Aorta (tissue), 5 donors: ENCODE results near the gene DTWD2. TPM values are rescaled to one million over a fixed set of nuclear protein-coding genes. Genes with fewer than 3 reads are reported as not detected.
"Not testable (repeated sequence)": the region's sequence is repeated elsewhere in the genome, so short reads cannot be mapped to it uniquely, and the experiment has no call there.

Source experiments
- ATAC-seq: fragments of 200-7000 bp; cut with Tn5 transposase; one replicate; pipeline ENCODE4 v1.9.1; 2022; ENCODE audit warnings: moderate library complexity; ENCODE audit not compliant: low FRiP score
- DNase-seq, 2 donors: peaks; one replicate each; pipeline ENCODE4 v3.0.0-alpha.2; 2020
- H3K27ac ChIP-seq, 2 donors: one replicate each; pipeline ENCODE4 v1.5.1; 2013; ENCODE audit warnings: low read length in 2 of 2, mild to moderate bottlenecking in 2 of 2, moderate library complexity in 2 of 2, control low read depth in 1 of 2, inconsistent platforms in 1 of 2, low read depth in 1 of 2
- H3K27me3 ChIP-seq, 2 donors: one replicate each; pipeline ENCODE4 v1.6.1; 2013; ENCODE audit warnings: control low read depth in 1 of 2, low read length in 1 of 2, mild to moderate bottlenecking in 1 of 2, moderate library complexity in 1 of 2; ENCODE audit not compliant: insufficient read depth in 2 of 2, control insufficient read depth in 1 of 2
- H3K36me3 ChIP-seq, 2 donors: one replicate each; pipeline ENCODE4 v1.6.1; 2013; ENCODE audit warnings: control low read depth in 1 of 2, low read length in 1 of 2, mild to moderate bottlenecking in 1 of 2; ENCODE audit not compliant: insufficient read depth in 2 of 2, control insufficient read depth in 1 of 2
- H3K4me1 ChIP-seq, 2 donors: one replicate each; pipeline ENCODE4 v1.6.1; 2013; ENCODE audit warnings: low read length in 2 of 2, control low read depth in 1 of 2, mild to moderate bottlenecking in 1 of 2, moderate library complexity in 1 of 2; ENCODE audit not compliant: insufficient read depth in 2 of 2, control insufficient read depth in 1 of 2
- H3K4me3 ChIP-seq, 2 donors: one replicate each; pipeline ENCODE4 v1.5.1; 2013; ENCODE audit warnings: low read length in 2 of 2, control low read depth in 1 of 2, mild to moderate bottlenecking in 1 of 2
- H3K9me3 ChIP-seq: one replicate; pipeline ENCODE4 v1.6.1; 2013; ENCODE audit warnings: mild to moderate bottlenecking, low read length; ENCODE audit not compliant: control insufficient read depth
- WGBS, 2 donors: extraction: QIAGEN DNeasy Blood & Tissue Kit; methylation state at CpG; one replicate each; pipeline ENCODE4 v1.1.7; 2013; 5-methylcytosine and 5-hydroxymethylcytosine counted together
- intact Hi-C, 2 donors: fragments of 100-400 bp; cut with DNase I; formaldehyde crosslinking; loops; one replicate each; pipeline versions ENCODE4 v1.14.2 to v1.15.0; 2022
- polyA plus RNA-seq, 2 donors: library from polyadenylated mRNA; stranded (reverse); fragments of 200-250 nt; gene quantifications; one replicate each; pipeline ENCODE4 v1.2.3, GENCODE V29; 2013
- total RNA-seq, 2 donors: library from RNA; stranded (reverse); fragmentation: NEBNext Ultra II Directional; extraction: Animal tissue kit (Norgen Biotek cat#: 25700); gene quantifications; one replicate each; pipeline ENCODE4 v1.2.1, GENCODE V29; 2021
- donor health status: healthy with polysubstance abuse.
- donor health status: Bipolar disorder and iron deficiency.
- donor health status: DM: no; HTN: no; CAD: no.
- donor health status: DM: no; HTN: no; CAD: no.
- donor health status: DM: yes; HTN: yes; CAD: no.

DTWD2 gene
- total and polyA plus RNA-seq, 4 donors, result 0.88 to 6.3 (median 2.8) TPM

GRCh38 chr5:118923295-118924005 lies 64.9 kb downstream of the DTWD2 start:
- DNase-seq (no peak), ATAC-seq (no peak)
- Histone ChIP-seq H3K9me3 (no peaks in the 10 kb centered on the region), H3K4me3 (no peak overlapping the region), H3K36me3 (no peaks in the 10 kb centered on the region), H3K4me1 (no peaks in the 10 kb centered on the region), H3K27ac (no peak overlapping the region), H3K27me3 (no peaks in the 10 kb centered on the region)
- WGBS, 2 donors, result 92 to 94% methylated on average over 15 of the region's 15 CpGs
- intact Hi-C loops, result no loop called here

DNA sequence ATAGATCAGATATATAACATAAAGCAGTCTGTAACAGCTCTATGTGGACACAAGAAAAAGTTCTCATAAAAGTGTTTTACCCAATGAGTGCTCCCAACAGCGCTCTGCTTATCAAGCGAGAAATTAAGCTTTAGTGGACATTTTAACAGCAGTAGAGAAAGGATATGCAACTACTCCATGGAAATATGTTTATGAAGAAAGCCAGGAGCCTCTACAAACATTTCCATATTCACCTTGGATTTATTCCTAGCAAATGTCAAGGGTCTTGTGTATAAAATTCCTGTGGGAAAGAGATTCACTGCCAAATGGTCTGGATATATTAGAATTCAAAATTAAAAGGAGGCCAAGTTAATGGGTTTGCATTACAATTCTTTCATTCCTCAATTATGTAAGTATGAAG lies 66.5 kb downstream of the DTWD2 start:
- H3K27ac ChIP-seq, result no peak overlapping the region
- DNase-seq (no peak), ATAC-seq (no peak)
- intact Hi-C loops, result no loop called here
- no peaks in the 10 kb centered on the region for H3K4me1 ChIP-seq
- no peak overlapping the region for H3K4me3 ChIP-seq
- no peaks in the 10 kb centered on the region for H3K27me3 ChIP-seq
- 35 to 50% methylated on average over 2 of the region's 2 CpGs for WGBS, 2 donors
- H3K9me3 ChIP-seq, result no peaks in the 10 kb centered on the region
- H3K36me3 ChIP-seq, result no peaks in the 10 kb centered on the region

DNA sequence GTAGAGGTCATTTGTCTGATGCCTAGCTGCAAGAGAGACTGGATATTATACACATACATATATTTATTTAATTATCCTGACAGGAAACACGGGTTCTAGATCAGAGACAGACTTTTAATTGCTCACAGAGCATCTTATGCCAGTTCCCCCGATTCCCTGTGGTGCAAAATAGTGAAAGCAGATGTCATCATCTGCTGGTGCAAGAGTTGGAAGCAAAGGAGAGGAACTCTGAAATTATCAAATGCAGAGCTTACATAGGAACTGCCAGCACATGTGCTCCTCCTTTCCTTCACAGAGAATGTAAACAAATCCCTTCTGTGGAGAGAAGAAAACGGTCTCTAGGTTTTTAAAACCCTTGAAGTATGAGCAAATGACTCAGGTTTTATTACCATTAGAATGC lies 69.3 kb downstream of the DTWD2 start:
- intact Hi-C loops, result no loop called here
- no peaks in the 10 kb centered on the region for H3K4me1 ChIP-seq

GRCh38 chr5:118918232-118918631 lies 70.1 kb downstream of the DTWD2 start:
- no peaks in the 10 kb centered on the region for H3K27me3 ChIP-seq
- 93 to 95% methylated on average over 7 of the region's 7 CpGs for WGBS, 2 donors
- no peak overlapping the region for H3K4me3 ChIP-seq
- ATAC-seq (no peak), DNase-seq (no peak)
- no peak overlapping the region for H3K27ac ChIP-seq
- H3K9me3 ChIP-seq, result no peaks in the 10 kb centered on the region
- intact Hi-C loops, result no loop called here
- H3K36me3 ChIP-seq, result no peaks in the 10 kb centered on the region
- H3K4me1 ChIP-seq, result no peaks in the 10 kb centered on the region

More for the DNA sequence above, 69.3 kb downstream of the DTWD2 start:
- no peak overlapping the region for H3K4me3 ChIP-seq
- H3K27me3 ChIP-seq, result no peaks in the 10 kb centered on the region
- 86 to 89% methylated on average over 3 of the region's 3 CpGs for WGBS, 2 donors
- ATAC-seq, result no peak
- H3K9me3 ChIP-seq, result no peaks in the 10 kb centered on the region
- no peak overlapping the region for H3K27ac ChIP-seq
- DNase-seq, result no peak
- no peaks in the 10 kb centered on the region for H3K36me3 ChIP-seq

DNA sequence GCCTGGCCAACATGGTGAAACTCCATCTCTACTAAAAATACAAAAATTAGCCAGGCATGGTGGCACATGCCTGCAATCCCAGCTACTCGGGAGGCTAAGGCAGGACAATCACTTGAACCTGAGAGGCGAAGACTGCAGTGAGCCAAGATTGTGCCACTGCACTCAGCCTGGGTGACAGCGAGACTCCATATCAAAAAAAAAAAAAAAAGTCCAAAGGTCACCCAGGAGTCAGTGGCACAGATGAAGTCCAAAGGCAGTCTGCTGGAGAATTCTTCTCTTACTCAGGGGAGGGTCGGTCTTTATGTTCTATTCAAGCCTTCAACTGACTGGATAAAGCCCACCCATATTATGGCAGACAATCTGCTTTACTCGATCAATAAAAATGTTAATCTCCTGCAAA lies 80.8 kb downstream of the DTWD2 start:
- H3K9me3 ChIP-seq, H3K4me1 ChIP-seq, H3K36me3 ChIP-seq, H3K4me3 ChIP-seq, H3K27ac ChIP-seq, DNase-seq, ATAC-seq, H3K27me3 ChIP-seq, intact Hi-C loops: not testable (repeated sequence)
- 97% methylated on average over 5 of the region's 5 CpGs for WGBS, 2 donors

DNA sequence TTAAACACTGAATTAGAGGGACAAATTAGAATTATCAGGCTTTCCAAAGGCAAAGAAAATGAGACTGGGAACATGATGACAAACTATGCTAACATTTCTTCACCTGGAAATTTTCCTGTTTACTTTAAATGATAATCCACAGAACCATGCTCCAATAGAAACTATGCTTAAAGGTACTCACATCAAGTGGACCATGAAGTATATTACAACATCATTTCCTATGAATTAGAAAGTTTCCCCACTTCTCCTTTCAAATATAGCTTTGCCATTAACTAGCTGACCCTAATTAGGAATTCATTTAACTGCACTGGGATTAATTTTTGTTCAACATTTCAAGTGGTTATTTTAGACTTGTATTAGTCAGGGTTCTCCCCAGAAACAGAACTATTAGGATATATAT lies 81.4 kb downstream of the DTWD2 start:
- intact Hi-C loops, result no loop called here
- DNase-seq (no peak), ATAC-seq (no peak)
- no peaks in the 10 kb centered on the region for H3K9me3 ChIP-seq
- no peaks in the 10 kb centered on the region for H3K27me3 ChIP-seq
- peaks cover 0 to 3% of the 10 kb centered on the region in 2 donors for H3K4me1 ChIP-seq
- H3K36me3 ChIP-seq, result no peaks in the 10 kb centered on the region
- H3K4me3 ChIP-seq, result no peak overlapping the region
- no peak overlapping the region for H3K27ac ChIP-seq

- peaks cover 0 to 3% of the 10 kb centered on the region in 2 donors for H3K4me1 ChIP-seq
- H3K36me3 ChIP-seq, result no peaks in the 10 kb centered on the region
- WGBS, 2 donors, result 96% methylated on average over 1 of the region's 1 CpG
- intact Hi-C loops, result no loop called here
- no peak for DNase-seq
- no peak overlapping the region for H3K4me3 ChIP-seq
- H3K9me3 ChIP-seq, result no peaks in the 10 kb centered on the region
- H3K27ac ChIP-seq, result no peak overlapping the region
- H3K27me3 ChIP-seq, result no peaks in the 10 kb centered on the region
- no peak for ATAC-seq
Observed at GRCh38 chr5:118905196-118905595, 83.2 kb downstream of the DTWD2 start.

DNA sequence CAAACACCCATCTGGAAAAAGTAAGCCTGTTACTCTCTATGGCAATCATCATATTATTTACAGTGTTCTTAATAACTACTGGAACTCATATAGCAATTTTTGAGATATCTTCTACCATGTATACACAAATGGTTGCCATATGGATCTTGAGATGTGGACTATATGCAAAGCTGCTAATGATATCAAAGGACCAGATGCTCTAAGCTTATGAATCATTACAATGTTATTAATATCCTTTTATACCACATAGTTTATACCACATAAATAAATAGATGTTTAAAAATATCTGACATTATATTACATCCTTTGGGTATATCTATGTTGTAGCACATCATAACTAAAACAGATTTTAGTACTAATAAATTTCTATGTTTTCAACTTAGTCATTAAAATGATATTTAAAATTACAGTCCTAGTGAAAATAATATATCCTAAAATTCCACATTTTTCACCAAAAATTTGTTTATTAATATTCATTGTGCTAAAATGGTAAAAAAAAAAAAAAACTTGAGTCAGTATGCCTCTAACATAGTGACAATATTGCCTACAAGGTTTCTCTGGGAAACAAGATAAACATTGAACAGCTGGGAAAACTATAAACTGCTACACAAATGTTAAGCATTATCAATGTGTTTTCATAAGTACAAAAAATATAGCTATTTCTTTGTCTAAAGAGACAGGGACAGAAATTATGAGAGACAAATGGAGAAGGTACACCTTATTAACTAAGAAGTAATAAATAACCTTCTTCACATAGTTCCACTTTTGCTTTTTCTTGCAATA lies 85.5 kb downstream of the DTWD2 start:
- no peaks in the 10 kb centered on the region for H3K36me3 ChIP-seq
- no peak overlapping the region for H3K4me3 ChIP-seq
- H3K9me3 ChIP-seq, result no peaks in the 10 kb centered on the region
- H3K4me1 ChIP-seq, result no peaks in the 10 kb centered on the region
- intact Hi-C loops, result no loop called here
- H3K27ac ChIP-seq, result no peak overlapping the region
- H3K27me3 ChIP-seq, result no peaks in the 10 kb centered on the region
- ATAC-seq (no peak), DNase-seq (no peak)

DNA sequence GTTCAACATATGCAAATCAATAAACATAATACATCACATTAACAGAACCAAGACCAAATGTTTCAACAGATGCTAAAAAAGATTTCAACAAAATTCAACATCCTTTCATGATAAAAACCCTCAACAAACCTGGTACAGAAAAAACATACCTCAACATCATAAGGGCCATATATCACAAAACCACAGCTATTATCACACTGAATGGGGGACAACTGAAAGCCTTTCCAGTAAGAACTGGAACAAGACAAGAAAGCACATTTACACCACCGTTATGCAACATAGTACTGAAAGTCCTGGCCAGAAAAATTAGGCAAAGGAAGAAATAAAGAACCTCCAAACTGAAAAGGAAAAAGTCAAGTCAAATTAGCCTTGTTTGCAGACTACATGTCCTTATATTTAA lies 93.6 kb downstream of the DTWD2 start:
- intact Hi-C loops, result no loop called here
- 87 to 93% methylated on average over 1 of the region's 1 CpG for WGBS, 2 donors
- no peak for DNase-seq
- Histone ChIP-seq H3K4me1 (no peaks in the 10 kb centered on the region), H3K36me3 (no peaks in the 10 kb centered on the region), H3K4me3 (no peak overlapping the region), H3K27ac (no peak overlapping the region), H3K27me3 (no peaks in the 10 kb centered on the region), H3K9me3 (no peaks in the 10 kb centered on the region)
- no peak for ATAC-seq
